GM12878 (cell line): ENCODE results near the gene PLXNA4. TPM values are rescaled to one million over a fixed set of nuclear protein-coding genes. Genes with fewer than 3 reads are reported as not detected.
A peak's percentile ranks its signal among the peaks of the same experiment; 100 is the strongest.

Experiments
- ATAC-seq: fragments of 200-7000 bp; cut with Tn5 transposase; 3 replicates; pipeline ENCODE4 v1.9.1; 2020; ENCODE audit warnings: mild to moderate bottlenecking, moderate library complexity
- BruUV-seq: library from RNA; stranded (reverse); fragments of 400-500 nt; replicated peaks from 2 replicates; lab custom pipeline; 2021; lab: Mats Ljungman, UMichigan
- CTCF ChIA-PET: fragments of 300-600 bp; sonication (Branson Sonifier 250); formaldehyde crosslinking; extraction: SDS; loops from one replicate; lab custom pipeline; 2021; ENCODE audit warnings: inconsistent platforms; lab: Yijun Ruan, JAX
- POLR2A ChIA-PET: fragments of 350-600 bp; formaldehyde crosslinking; extraction: SDS; loops from one replicate; lab custom pipeline; 2021; ENCODE audit warnings: inconsistent platforms; lab: Charles Lee
- RAD21 ChIA-PET: fragments of 300-600 bp; sonication (Branson Sonifier 250); formaldehyde crosslinking; loops from one replicate; lab custom pipeline; 2023; ENCODE audit warnings: antibody characterized with exemption; ENCODE audit not compliant: unreplicated experiment; lab: Charles Lee
- SMC1A ChIA-PET: fragments of 300-600 bp; sonication (Branson Sonifier 250); formaldehyde crosslinking; loops from one replicate; lab custom pipeline; 2023; ENCODE audit not compliant: unreplicated experiment, uncharacterized antibody; lab: Charles Lee
- DNase-seq: peaks from one replicate; pipeline ENCODE4 v3.0.0-alpha.2; 2011; ENCODE audit warnings: low read depth, low spot score
- FAIRE-seq: peaks from 3 replicates; lab custom pipeline; 2011; peaks lifted over from hg19 to GRCh38; lab: Jason Lieb, UNC
- H2AFZ ChIP-seq: 2 replicates; pipeline ENCODE4 v1.6.0; 2011; ENCODE audit warnings: low read depth, low read length, control low read depth; ENCODE audit not compliant: control insufficient read depth
- H3K27ac ChIP-seq: 2 replicates; pipeline ENCODE4 v1.5.1; 2011; ENCODE audit warnings: control low read depth; ENCODE audit not compliant: control insufficient read depth, insufficient read depth
- H3K27me3 ChIP-seq, 2 experiments: replicated peaks in 1 of 2; 2 replicates each; pipeline versions ENCODE4 v1.6.0 to v1.6.1; 2011; ENCODE audit warnings: low read length in 1 of 2; ENCODE audit not compliant: control insufficient read depth in 2 of 2, insufficient read depth in 2 of 2
- H3K36me3 ChIP-seq, 2 experiments: 2 replicates each; pipeline ENCODE4 v1.5.1; 2011; ENCODE audit warnings: low read length in 1 of 2; ENCODE audit not compliant: control insufficient read depth in 2 of 2, insufficient read depth in 2 of 2
- H3K4me1 ChIP-seq: 2 replicates; pipeline ENCODE4 v1.6.1; 2011; ENCODE audit warnings: mild to moderate bottlenecking, low read length, moderate library complexity, mixed read lengths; ENCODE audit not compliant: control insufficient read depth, insufficient read depth
- H3K4me2 ChIP-seq: 2 replicates; pipeline ENCODE4 v1.6.0; 2011; ENCODE audit warnings: control low read depth; ENCODE audit not compliant: control insufficient read depth, insufficient read depth
- H3K4me3 ChIP-seq: fragments of 200-600 bp; sonication (generic); 2 replicates; pipeline ENCODE4 v1.5.1; 2016
- H3K79me2 ChIP-seq: 2 replicates; pipeline ENCODE4 v1.6.0; 2011; ENCODE audit warnings: low read length; ENCODE audit not compliant: control insufficient read depth, insufficient read depth
- H3K9ac ChIP-seq: 2 replicates; pipeline ENCODE4 v1.8.0; 2011; ENCODE audit warnings: low read length, control low read depth, mixed read lengths; ENCODE audit not compliant: control insufficient read depth, insufficient read depth
- H3K9me3 ChIP-seq: replicated peaks from 3 replicates; pipeline ENCODE4 v1.5.1; 2011; ENCODE audit warnings: mild to moderate bottlenecking, low read length; ENCODE audit not compliant: control insufficient read depth, insufficient read depth
- H4K20me1 ChIP-seq: 2 replicates; pipeline ENCODE4 v1.6.0; 2011; ENCODE audit not compliant: control insufficient read depth, insufficient read depth
- CHD1 ChIP-seq: IDR thresholded peaks from 2 replicates; pipeline ENCODE4 v1.6.1; 2012; ENCODE audit warnings: low read depth, low read length, improper control_type of control experiment
- CREM ChIP-seq: IDR thresholded peaks from 2 replicates; pipeline ENCODE4 v1.6.1; 2014; ENCODE audit warnings: antibody characterized with exemption, low read depth
- HDAC6 ChIP-seq: fragments of 200-600 bp; sonication (generic); IDR thresholded peaks from one replicate; pipeline ENCODE4 v1.8.0; 2017; ENCODE audit warnings: antibody characterized with exemption; ENCODE audit not compliant: unreplicated experiment
- KAT2A ChIP-seq: conservative IDR thresholded peaks from 2 replicates; pipeline ENCODE4 v1.6.1; 2011; ENCODE audit warnings: low read depth, low read length; ENCODE audit not compliant: control insufficient read depth
- MEF2A ChIP-seq: IDR thresholded peaks from 2 replicates; pipeline ENCODE4 v1.6.1; 2011; ENCODE audit warnings: low read depth, mild to moderate bottlenecking, low read length, moderate library complexity; ENCODE audit not compliant: insufficient read depth
- MTA2 ChIP-seq: fragments of 450-650 bp; IDR thresholded peaks from 2 replicates; pipeline ENCODE4 v1.6.1; 2016; ENCODE audit warnings: low read depth, mild to moderate bottlenecking, moderate library complexity
- RELA ChIP-seq: fragments of 450-650 bp; IDR thresholded peaks from 2 replicates; pipeline ENCODE4 v1.8.0; 2014; ENCODE audit warnings: borderline replicate concordance; ENCODE audit not compliant: partially characterized antibody
- SPI1 ChIP-seq: IDR thresholded peaks from 2 replicates; pipeline ENCODE4 v1.6.1; 2011; ENCODE audit warnings: low read depth, mild to moderate bottlenecking, low read length, moderate library complexity, borderline replicate concordance; ENCODE audit not compliant: insufficient read depth
- SUZ12 ChIP-seq: fragments of 200-600 bp; sonication (generic); IDR thresholded peaks from one replicate; pipeline ENCODE4 v1.6.1; 2018; ENCODE audit warnings: antibody characterized with exemption, mild to moderate bottlenecking; ENCODE audit not compliant: unreplicated experiment
- ZNF207 ChIP-seq: fragments of 450-650 bp; IDR thresholded peaks from 2 replicates; pipeline ENCODE4 v1.6.1; 2014; ENCODE audit warnings: antibody characterized with exemption, mild to moderate bottlenecking, borderline replicate concordance
- ZNF384 ChIP-seq: IDR thresholded peaks from 2 replicates; pipeline ENCODE4 v1.6.1; 2012; ENCODE audit warnings: low read depth, mild to moderate bottlenecking, low read length, improper control_type of control experiment, borderline replicate concordance
- ZNF622 ChIP-seq: fragments of 450-650 bp; IDR thresholded peaks from 2 replicates; pipeline ENCODE4 v1.6.1; 2017; ENCODE audit warnings: mild to moderate bottlenecking, inconsistent platforms
- WGBS: methylation state at CpG from one replicate; pipeline ENCODE4 v1.1.6; 2016; ENCODE audit warnings: low lambda C conversion rate; ENCODE audit not compliant: insufficient replicate concordance, insufficient coverage; ENCODE audit errors: missing lambda C conversion rate; 5-methylcytosine and 5-hydroxymethylcytosine counted together
- in situ Hi-C: fragments of 300-500 bp; cut with MboI; formaldehyde crosslinking; loops from 9 replicates; pipeline ENCODE4 v1.14.3; 2018; ENCODE audit warnings: mixed read lengths
- intact Hi-C: fragments of 100-400 bp; cut with micrococcal nuclease; formaldehyde crosslinking; loops from one replicate; pipeline ENCODE4 v1.14.2; 2022; ENCODE audit not compliant: unreplicated experiment
- polyA plus RNA-seq, 11 experiments: library from polyadenylated mRNA; depleted of rRNA in 4 of 11; unstranded in 6 of 11; stranded (reverse) in 5 of 11; fragments of >200 nt; fragmentation: Nextera tagmentation in 4 of 11; fragmentation: Illumina TruSeq in 1 of 11; extraction: Ambion mirVana in 4 of 11; extraction: Trizol in 1 of 11; gene quantifications; 1 replicate in 1 of 11; 2 replicates in 10 of 11; pipeline versions ENCODE4 v1.2.1 to v1.2.3, GENCODE V29; 2011 to 2016; ENCODE audit warnings: inconsistent platforms in 2 of 11, missing spikeins in 2 of 11, low read depth in 1 of 11
- total RNA-seq, 4 experiments: library from RNA; depleted of rRNA in 3 of 4; stranded (reverse); fragments of >200 nt in 3 of 4; fragmentation: Illumina TruSeq in 1 of 4; extraction: Trizol in 1 of 4; gene quantifications; 2 replicates each; pipeline versions ENCODE4 v1.2.1 to v1.2.3, GENCODE V29; 2013 to 2021
- TF ChIP-seq, protein P1 (sequence below): fragments of 450-650 bp; IDR thresholded peaks from 2 replicates; pipeline ENCODE4 v1.6.1; 2017; ENCODE audit warnings: mild to moderate bottlenecking
- TF ChIP-seq, protein P2 (sequence below): IDR thresholded peaks from 2 replicates; pipeline ENCODE4 v1.6.1; 2011; ENCODE audit warnings: borderline replicate concordance, low read depth, mild to moderate bottlenecking, moderate library complexity, mixed read lengths, low read length; ENCODE audit not compliant: insufficient read depth; ENCODE audit errors: extremely low read length

PLXNA4 gene
- total and polyA plus RNA-seq, 10 of the 15 experiments (the other 5 are each of a cell fraction or from before 2014, with no cell fraction given) = 0.03 TPM; not detected in 9

DNA sequence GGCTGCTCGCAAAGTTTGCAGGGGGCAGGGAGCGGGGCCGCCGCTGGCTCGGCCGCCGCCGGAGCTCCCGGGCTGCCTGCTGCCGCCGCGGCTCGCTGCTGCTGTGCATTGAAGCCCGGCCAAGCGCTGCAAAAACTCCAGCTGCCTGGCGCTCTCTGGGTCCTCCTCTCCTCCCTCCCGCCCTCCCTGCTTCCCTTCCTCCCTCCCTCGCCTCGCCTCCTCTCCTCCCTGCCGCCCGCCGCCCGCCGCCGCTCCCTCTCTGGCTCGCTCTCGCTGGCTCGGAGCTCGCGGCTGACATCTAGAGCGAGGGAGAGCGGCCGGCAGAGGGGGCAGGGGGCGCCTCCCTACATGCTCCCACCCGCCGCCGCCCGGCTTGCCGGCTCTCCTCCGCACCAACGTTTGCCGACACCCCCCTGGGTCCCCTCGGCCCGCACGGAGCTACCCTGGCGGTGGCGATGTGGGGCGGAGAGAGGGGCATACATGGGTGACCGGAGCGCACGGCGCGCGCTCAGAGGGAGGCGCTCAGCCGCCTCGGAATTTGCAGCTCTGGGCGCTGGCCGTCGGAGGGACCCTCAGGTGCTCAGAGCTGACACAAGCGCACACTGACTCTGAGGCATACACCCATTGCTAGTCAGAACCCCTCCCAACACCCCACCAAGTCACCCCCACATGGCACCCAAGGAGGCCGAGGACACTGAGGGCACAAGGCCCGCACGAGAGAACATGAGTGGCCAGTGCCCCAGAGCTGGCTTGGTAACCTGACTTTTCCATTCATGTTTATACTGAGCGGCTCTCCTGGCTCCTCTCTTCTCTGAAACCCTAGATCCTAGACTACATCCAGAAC is 1.2 kb upstream of the PLXNA4 start:
- no peaks in the 10 kb centered on the region for H3K79me2 ChIP-seq
- H3K4me3 ChIP-seq = no peak overlapping the region
- CTCF ChIA-PET = no interaction called here
- no peak overlapping the region for H3K4me2 ChIP-seq
- peaks cover 18 to 19% of the 10 kb centered on the region in 2 experiments for H3K27me3 ChIP-seq
- BruUV-seq = no TSS peak
- in situ Hi-C loops = no loop called here
- no peak overlapping the region for H2AFZ ChIP-seq
- H3K9me3 ChIP-seq = no peaks in the 10 kb centered on the region
- TF ChIP-seq SUZ12 = peak; percentile 60
- TF ChIP-seq ZNF622 = no peak
- TF ChIP-seq, all 136 proteins: peak for 1
- ChIA-PET SMC1A (no interaction called here), POLR2A (no interaction called here), RAD21 (interaction anchor here (1.0 kb wide), 1 partner anchor 888 kb away, joined by 3 read pairs; no protein-coding TSS in a partner anchor)
- no peak for FAIRE-seq
- Histone ChIP-seq H3K36me3 (no peaks in the 10 kb centered on the region), H3K4me1 (no peaks in the 10 kb centered on the region), H4K20me1 (no peaks in the 10 kb centered on the region), H3K27ac (no peak overlapping the region), H3K9ac (no peak overlapping the region)
- 30% methylated on average over 21 of the region's 65 CpGs for WGBS
- ATAC-seq = no peak
- intact Hi-C loops = no loop called here
- DNase-seq = no peak

DNA sequence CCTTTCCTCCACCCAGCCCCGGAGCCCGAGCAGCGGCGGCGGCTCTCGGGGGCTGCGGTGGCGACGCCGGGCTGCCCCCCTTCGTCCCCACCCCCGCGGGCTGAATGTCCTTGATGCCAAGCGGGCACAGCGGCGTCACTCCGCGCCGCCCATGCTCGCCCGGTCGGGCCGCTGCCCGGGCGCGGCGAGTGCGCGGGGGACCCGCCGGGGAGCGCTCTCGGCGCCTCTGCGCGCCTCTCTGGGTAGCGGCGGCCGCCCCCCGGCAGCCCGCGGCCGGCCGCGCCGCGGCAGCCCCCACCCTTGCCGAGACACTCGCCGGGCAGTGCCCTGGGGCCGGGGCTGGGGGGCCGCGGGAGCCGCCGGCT is 433 bp upstream of the PLXNA4 start:
- Histone ChIP-seq H3K9ac (no peak overlapping the region), H3K4me3 (no peak overlapping the region), H3K4me1 (no peaks in the 10 kb centered on the region), H3K27ac (no peak overlapping the region), H3K36me3 (no peaks in the 10 kb centered on the region), H3K79me2 (no peaks in the 10 kb centered on the region), H3K9me3 (no peaks in the 10 kb centered on the region), H2AFZ (no peak overlapping the region), H4K20me1 (no peaks in the 10 kb centered on the region), H3K27me3 (peaks cover 18 to 20% of the 10 kb centered on the region in 2 experiments), H3K4me2 (no peak overlapping the region)
- no peak for DNase-seq
- ChIA-PET SMC1A (no interaction called here), CTCF (no interaction called here), POLR2A (no interaction called here), RAD21 (no interaction called here)
- no peak for ATAC-seq
- 5% methylated on average over 8 of the region's 55 CpGs for WGBS
- BruUV-seq = no TSS peak
- intact Hi-C loops (no loop called here), in situ Hi-C loops (no loop called here)
- no peak for FAIRE-seq
- TF ChIP-seq ZNF207 (no peak), CHD1 (no peak), ZNF384 (no peak), HDAC6 (no peak), MEF2A (no peak), KAT2A (no peak), RELA (no peak), CREM (no peak), MTA2 (no peak), SPI1 (no peak)
- TF ChIP-seq, protein P1, sequence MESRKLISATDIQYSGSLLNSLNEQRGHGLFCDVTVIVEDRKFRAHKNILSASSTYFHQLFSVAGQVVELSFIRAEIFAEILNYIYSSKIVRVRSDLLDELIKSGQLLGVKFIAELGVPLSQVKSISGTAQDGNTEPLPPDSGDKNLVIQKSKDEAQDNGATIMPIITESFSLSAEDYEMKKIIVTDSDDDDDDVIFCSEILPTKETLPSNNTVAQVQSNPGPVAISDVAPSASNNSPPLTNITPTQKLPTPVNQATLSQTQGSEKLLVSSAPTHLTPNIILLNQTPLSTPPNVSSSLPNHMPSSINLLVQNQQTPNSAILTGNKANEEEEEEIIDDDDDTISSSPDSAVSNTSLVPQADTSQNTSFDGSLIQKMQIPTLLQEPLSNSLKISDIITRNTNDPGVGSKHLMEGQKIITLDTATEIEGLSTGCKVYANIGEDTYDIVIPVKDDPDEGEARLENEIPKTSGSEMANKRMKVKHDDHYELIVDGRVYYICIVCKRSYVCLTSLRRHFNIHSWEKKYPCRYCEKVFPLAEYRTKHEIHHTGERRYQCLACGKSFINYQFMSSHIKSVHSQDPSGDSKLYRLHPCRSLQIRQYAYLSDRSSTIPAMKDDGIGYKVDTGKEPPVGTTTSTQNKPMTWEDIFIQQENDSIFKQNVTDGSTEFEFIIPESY = no peak
- TF ChIP-seq, protein P2, sequence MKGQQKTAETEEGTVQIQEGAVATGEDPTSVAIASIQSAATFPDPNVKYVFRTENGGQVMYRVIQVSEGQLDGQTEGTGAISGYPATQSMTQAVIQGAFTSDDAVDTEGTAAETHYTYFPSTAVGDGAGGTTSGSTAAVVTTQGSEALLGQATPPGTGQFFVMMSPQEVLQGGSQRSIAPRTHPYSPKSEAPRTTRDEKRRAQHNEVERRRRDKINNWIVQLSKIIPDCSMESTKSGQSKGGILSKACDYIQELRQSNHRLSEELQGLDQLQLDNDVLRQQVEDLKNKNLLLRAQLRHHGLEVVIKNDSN = no peak
